GM12878 (cell line): ENCODE measurements around the gene TFF1. TPM values are rescaled to one million over a fixed set of nuclear protein-coding genes. Genes with fewer than 3 reads are reported as not detected.

Experiments used
- ATF3 ChIP-seq: IDR thresholded peaks from 2 replicates; pipeline ENCODE4 v1.6.1; 2011; ENCODE audit warnings: low read depth, mild to moderate bottlenecking, low read length, moderate library complexity, borderline replicate concordance; ENCODE audit errors: extremely low read depth
- BHLHE40 ChIP-seq, 2 experiments: fragments of 450-650 bp in 1 of 2; IDR thresholded peaks; 2 replicates each; pipeline ENCODE4 v1.6.1; 2011 to 2017; ENCODE audit warnings: low read depth in 2 of 2, borderline replicate concordance in 1 of 2, improper control_type of control experiment in 1 of 2, low read length in 1 of 2, mild to moderate bottlenecking in 1 of 2
- BRCA1 ChIP-seq: IDR thresholded peaks from 2 replicates; pipeline ENCODE4 v1.6.1; 2011; ENCODE audit warnings: low read depth, low read length, improper control_type of control experiment
- CEBPZ ChIP-seq: fragments of 150-350 bp; IDR thresholded peaks from 2 replicates; pipeline ENCODE4 v1.6.1; 2016; ENCODE audit warnings: low read depth, low read length
- E2F4 ChIP-seq: IDR thresholded peaks from 2 replicates; pipeline ENCODE4 v1.6.1; 2012; ENCODE audit warnings: low read depth, low read length, improper control_type of control experiment
- ETV6 ChIP-seq, 2 experiments: fragments of 450-650 bp in 1 of 2; IDR thresholded peaks in 1 of 2; conservative IDR thresholded peaks in 1 of 2; 2 replicates each; pipeline ENCODE4 v1.6.1; 2014; ENCODE audit warnings: antibody characterized with exemption in 1 of 2, borderline replicate concordance in 1 of 2, low read depth in 1 of 2, mild to moderate bottlenecking in 1 of 2, moderate library complexity in 1 of 2
- FOXM1 ChIP-seq: IDR thresholded peaks from 2 replicates; pipeline ENCODE4 v1.6.1; 2012; ENCODE audit warnings: low read depth, mild to moderate bottlenecking, inconsistent platforms, low read length, moderate library complexity
- HCFC1 ChIP-seq: fragments of 150-350 bp; IDR thresholded peaks from 2 replicates; pipeline ENCODE4 v1.6.1; 2014; ENCODE audit warnings: low read length
- IKZF1 ChIP-seq: fragments of 450-650 bp; conservative IDR thresholded peaks from 2 replicates; pipeline ENCODE4 v1.6.1; 2017; ENCODE audit warnings: antibody characterized with exemption, mild to moderate bottlenecking
- JUND ChIP-seq: IDR thresholded peaks from 2 replicates; pipeline ENCODE4 v1.6.1; 2012; ENCODE audit warnings: low read depth, mild to moderate bottlenecking, low read length, improper control_type of control experiment, moderate library complexity
- KLF5 ChIP-seq: fragments of 450-650 bp; IDR thresholded peaks from 2 replicates; pipeline ENCODE4 v1.6.1; 2014; ENCODE audit warnings: mild to moderate bottlenecking; ENCODE audit not compliant: partially characterized antibody
- NR2F1 ChIP-seq: fragments of 450-650 bp; conservative IDR thresholded peaks from 2 replicates; pipeline ENCODE4 v1.6.1; 2017; ENCODE audit warnings: mild to moderate bottlenecking
- RELB ChIP-seq: fragments of 450-650 bp; IDR thresholded peaks from 2 replicates; pipeline ENCODE4 v1.6.1; 2017; ENCODE audit warnings: low read depth, mild to moderate bottlenecking, moderate library complexity
- SIN3A ChIP-seq: IDR thresholded peaks from 2 replicates; pipeline ENCODE4 v1.6.1; 2012; ENCODE audit warnings: low read depth, low read length, improper control_type of control experiment
- SREBF2 ChIP-seq: IDR thresholded peaks from 2 replicates; pipeline ENCODE4 v1.6.1; 2012; ENCODE audit warnings: mild to moderate bottlenecking, low read length
- ZBTB4 ChIP-seq: fragments of 450-650 bp; formaldehyde crosslinking; IDR thresholded peaks from 2 replicates; pipeline ENCODE4 v1.4.0; 2022; ENCODE audit warnings: mild to moderate bottlenecking, moderate library complexity
- ZNF622 ChIP-seq: fragments of 450-650 bp; IDR thresholded peaks from 2 replicates; pipeline ENCODE4 v1.6.1; 2017; ENCODE audit warnings: mild to moderate bottlenecking, inconsistent platforms
- polyA plus RNA-seq, 11 experiments: library from polyadenylated mRNA; depleted of rRNA in 4 of 11; unstranded in 6 of 11; stranded (reverse) in 5 of 11; fragments of >200 nt; fragmentation: Nextera tagmentation in 4 of 11; fragmentation: Illumina TruSeq in 1 of 11; extraction: Ambion mirVana in 4 of 11; extraction: Trizol in 1 of 11; gene quantifications; 1 replicate in 1 of 11; 2 replicates in 10 of 11; pipeline versions ENCODE4 v1.2.1 to v1.2.3, GENCODE V29; 2011 to 2016; ENCODE audit warnings: inconsistent platforms in 2 of 11, missing spikeins in 2 of 11, low read depth in 1 of 11
- total RNA-seq, 4 experiments: library from RNA; depleted of rRNA in 3 of 4; stranded (reverse); fragments of >200 nt in 3 of 4; fragmentation: Illumina TruSeq in 1 of 4; extraction: Trizol in 1 of 4; gene quantifications; 2 replicates each; pipeline versions ENCODE4 v1.2.1 to v1.2.3, GENCODE V29; 2013 to 2021
- TF ChIP-seq, protein P1 (sequence below): IDR thresholded peaks from 2 replicates; pipeline ENCODE4 v1.6.1; 2011; ENCODE audit warnings: low read depth, low read length, improper control_type of control experiment, borderline replicate concordance

The TFF1 gene
- total and polyA plus RNA-seq, 10 of the 15 experiments (the other 5 are each of a cell fraction or from before 2014, with no cell fraction given) = 0.13 TPM; not detected in 9

DNA sequence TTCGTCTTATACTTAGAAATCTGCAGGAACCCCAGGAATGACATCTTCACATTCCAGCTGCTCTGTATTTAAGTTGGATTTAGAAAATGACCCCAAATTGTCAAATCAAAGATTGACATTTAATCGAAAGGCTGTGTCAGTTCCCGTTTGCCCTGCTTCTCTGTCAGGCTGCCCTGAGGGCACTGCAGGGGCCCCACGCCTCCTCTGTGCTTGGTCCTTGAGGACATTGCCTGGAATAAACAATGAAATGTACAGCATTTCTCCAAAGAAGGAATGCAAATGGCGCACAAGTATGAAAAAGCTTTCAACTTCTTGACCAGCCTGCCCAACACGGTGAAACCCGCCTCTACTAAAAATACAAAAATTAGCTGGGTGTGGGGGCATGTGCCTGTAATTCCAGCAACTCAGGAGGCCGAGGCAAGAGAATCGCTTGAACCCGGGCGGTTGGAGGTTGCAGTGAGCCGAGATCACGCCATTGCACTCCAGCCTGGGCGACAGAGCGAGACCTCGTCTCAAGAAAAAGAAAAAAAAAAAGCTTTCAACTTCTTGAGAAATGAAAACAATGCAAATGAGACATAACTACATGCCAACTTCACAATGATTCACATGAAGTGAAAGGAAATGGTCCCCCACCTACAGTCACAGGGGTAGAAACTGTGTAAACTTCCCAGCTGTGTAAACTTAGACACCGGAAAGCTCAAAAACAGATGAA, 26.6 kb upstream of the TFF1 start (continued):
- TF ChIP-seq BHLHE40 (IDR thresholded peaks at IDR 0.05; ENCODE audit: borderline replicate concordance in 1 of 2, low read depth in 2 of 2, low read length in 1 of 2) = no peak; a peak in 1 of 4 replicates
- TF ChIP-seq, protein P1, sequence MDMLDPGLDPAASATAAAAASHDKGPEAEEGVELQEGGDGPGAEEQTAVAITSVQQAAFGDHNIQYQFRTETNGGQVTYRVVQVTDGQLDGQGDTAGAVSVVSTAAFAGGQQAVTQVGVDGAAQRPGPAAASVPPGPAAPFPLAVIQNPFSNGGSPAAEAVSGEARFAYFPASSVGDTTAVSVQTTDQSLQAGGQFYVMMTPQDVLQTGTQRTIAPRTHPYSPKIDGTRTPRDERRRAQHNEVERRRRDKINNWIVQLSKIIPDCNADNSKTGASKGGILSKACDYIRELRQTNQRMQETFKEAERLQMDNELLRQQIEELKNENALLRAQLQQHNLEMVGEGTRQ = no peak
- no peak for TF ChIP-seq HCFC1
- no peak for TF ChIP-seq CEBPZ
- peak in 1 of 2 experiments; percentile 77; a peak in 1 of 4 replicates for TF ChIP-seq ETV6 (conservative IDR thresholded peaks at IDR 0.05 in 1 of 2, IDR thresholded peaks at IDR 0.05 in 1 of 2; ENCODE audit: borderline replicate concordance in 1 of 2, low read depth in 1 of 2)
- TF ChIP-seq ATF3 = no peak
- TF ChIP-seq SIN3A = no peak
- no peak for TF ChIP-seq ZBTB4 (CRISPR knock-in tag)
- TF ChIP-seq IKZF1 = peak; percentile 39; the same call in 1 of the 2 replicates
- TF ChIP-seq BRCA1 = no peak
- no peak for TF ChIP-seq E2F4
- no peak for TF ChIP-seq SREBF2
- TF ChIP-seq NR2F1 = no peak
- no peak for TF ChIP-seq ZNF622
- TF ChIP-seq FOXM1 = peak; percentile 60; the same call in 1 of the 2 replicates
- no peak for TF ChIP-seq KLF5
- TF ChIP-seq RELB = no peak; the same call in 1 of the 2 replicates
- no peak for TF ChIP-seq JUND
